ENCODE results near the gene EML5.

GRCh38 chr14:88804035-88804434 is 11.3 kb upstream of the EML5 start:
- TF ChIP-seq CTCF (IDR thresholded peaks at IDR 0.05) = no peak
- TF ChIP-seq POLR2A (IDR thresholded peaks at IDR 0.05) = no peak

Measured in testis (tissue), 2 donors.